ENCODE results near the gene ADARB1. TPM values are rescaled to one million over a fixed set of nuclear protein-coding genes. Genes with fewer than 3 reads are reported as not detected.
A peak's percentile ranks its signal among the peaks of the same experiment; 100 is the strongest.

The ADARB1 gene
- total and polyA plus RNA-seq, 9 of the 15 experiments (the other 6 are each of a cell fraction or from before 2014, with no cell fraction given): 6.7 to 16.0 (median 8.3) TPM

- Histone ChIP-seq H3K79me2 (ENCODE audit: control insufficient read depth, insufficient read depth, low read length) (no peaks in the 10 kb centered on the region), H3K9ac (ENCODE audit: insufficient read depth in 1 of 2, low read depth in 2 of 2, low read length in 2 of 2) (no peak overlapping the region), H3K9me1 (ENCODE audit: control insufficient read depth, insufficient read depth, low read length) (no peaks in the 10 kb centered on the region), H3K27me3 (ENCODE audit: control insufficient read depth in 2 of 2, insufficient read depth in 2 of 2, low read length in 2 of 2) (peaks cover 10 to 16% of the 10 kb centered on the region in 2 experiments; a peak in 4 of 5 replicates), H3K9me3 (replicated peaks; ENCODE audit: control insufficient read depth, insufficient read depth, low read depth, low read length) (no peaks in the 10 kb centered on the region), H3K36me3 (ENCODE audit: control insufficient read depth, insufficient read depth, low read length) (no peaks in the 10 kb centered on the region), H3K4me3 (no peak overlapping the region), H3K4me2 (ENCODE audit: insufficient read depth, low read length) (no peak overlapping the region), H2AFZ (ENCODE audit: low read depth, low read length) (no peak overlapping the region), H4K20me1 (replicated peaks; ENCODE audit: control insufficient read depth, insufficient read depth, low read length) (peaks cover 7% of the 10 kb centered on the region; the same call in 1 of the 2 replicates), H3K4me1 (replicated peaks in 1 of 2; ENCODE audit: control insufficient read depth in 2 of 2, insufficient read depth in 2 of 2, low read length in 2 of 2) (peaks cover 0 to 10% of the 10 kb centered on the region in 2 experiments; a peak in 1 of 5 replicates), H3K27ac (ENCODE audit: extremely low read depth, low read depth, low read length) (no peak overlapping the region)
- FAIRE-seq: no peak
- intact Hi-C loops (cut with micrococcal nuclease) (no loop called here), in situ Hi-C loops (cut with MboI) (no loop called here)
- no peak for ATAC-seq
- CTCF ChIA-PET (ENCODE audit: low intra/inter-chr PET ratio): no interaction called here
- TF ChIP-seq RBM15 (IDR thresholded peaks at IDR 0.05; ENCODE audit: insufficient read depth, low read length): no peak
- peak; percentile 82 for TF ChIP-seq ZBTB33 (CRISPR knock-in tag; IDR thresholded peaks at IDR 0.05)
- TF ChIP-seq FOSL1 (tag; conservative IDR thresholded peaks at IDR 0.05): no peak
- DNase-seq (ENCODE audit: extremely low read depth in 1 of 4, low spot score in 3 of 4): no peak
- POLR2A ChIA-PET: no interaction called here
- WGBS (ENCODE audit: insufficient coverage, low coverage, missing lambda C conversion rate): 59% methylated on average over 29 of the region's 29 CpGs
- BruUV-seq (replicated peaks): no TSS peak
Observed at GRCh38 chr21:45220714-45221490, 146.5 kb downstream of the ADARB1 start.

Data from K562 (cell line).